ENCODE data around the gene PSMC5. TPM values are rescaled to one million over a fixed set of nuclear protein-coding genes. Genes with fewer than 3 reads are reported as not detected.

Gene PSMC5
- total RNA-seq, 1 experiment from 2014 or later: 91.4 TPM

Other genes starting within 250 kb of the PSMC5 start
- gene TACO1, start 226.5 kb upstream of the PSMC5 start, total RNA-seq (2022): 14.1 and 15.4 TPM in 2 replicates
- gene MAP3K3, start 205.0 kb upstream of the PSMC5 start, total RNA-seq (2022): 10.0 and 11.4 TPM in 2 replicates
- 5.0 and 8.0 TPM in 2 replicates for gene LIMD2, start 127.3 kb upstream of the PSMC5 start, total RNA-seq (2022)
- gene STRADA, start 85.6 kb upstream of the PSMC5 start, total RNA-seq (2022): 18.1 and 18.2 TPM in 2 replicates
- gene CCDC47, start 53.8 kb upstream of the PSMC5 start, total RNA-seq (2022): 80.5 and 82.0 TPM in 2 replicates
- gene DDX42, start 53.3 kb upstream of the PSMC5 start, total RNA-seq (2022): 87.8 and 99.5 TPM in 2 replicates
- gene FTSJ3, start 232 bp downstream of the PSMC5 start, total RNA-seq (2022): 43.3 and 46.0 TPM in 2 replicates
- gene SMARCD2, start 15.3 kb downstream of the PSMC5 start, total RNA-seq (2022): 46.7 and 50.6 TPM in 2 replicates
- not detected in 2 replicates for gene CSH2, start 46.2 kb downstream of the PSMC5 start, total RNA-seq (2022)
- gene GH2, start 54.5 kb downstream of the PSMC5 start, total RNA-seq (2022): not detected in 2 replicates
- gene CSH1, start 69.1 kb downstream of the PSMC5 start, total RNA-seq (2022): not detected in 2 replicates
- not detected in 2 replicates for gene CSHL1, start 83.8 kb downstream of the PSMC5 start, total RNA-seq (2022)
- not detected in 2 replicates for gene GH1, start 91.4 kb downstream of the PSMC5 start, total RNA-seq (2022)
- gene CD79B, start 104.9 kb downstream of the PSMC5 start, total RNA-seq (2022): not detected in 2 replicates
- gene SCN4A, start 145.5 kb downstream of the PSMC5 start, total RNA-seq (2022): not detected in 2 replicates
- gene PRR29, start 170.9 kb downstream of the PSMC5 start, total RNA-seq (2022): 0.47 and 0.61 TPM in 2 replicates
- 3.6 and 4.4 TPM in 2 replicates for gene ICAM2, start 193.2 kb downstream of the PSMC5 start, total RNA-seq (2022)

All from Calu3 (cell line).